ENCODE measurements around the gene GADD45B.
"Not testable (repeated sequence)": the region's sequence is repeated elsewhere in the genome, so short reads cannot be mapped to it uniquely, and the experiment has no call there.

The GADD45B gene

GRCh38 chr19:2517881-2518601 lies 42.1 kb downstream of the GADD45B start:
- peak; percentile 9 for DNase-seq (ENCODE audit: low read depth)
- TF ChIP-seq CTCF (conservative IDR thresholded peaks at IDR 0.05; ENCODE audit: low read length), result no peak
- H3K4me3 ChIP-seq (ENCODE audit: low read length), result no peak overlapping the region

DNA sequence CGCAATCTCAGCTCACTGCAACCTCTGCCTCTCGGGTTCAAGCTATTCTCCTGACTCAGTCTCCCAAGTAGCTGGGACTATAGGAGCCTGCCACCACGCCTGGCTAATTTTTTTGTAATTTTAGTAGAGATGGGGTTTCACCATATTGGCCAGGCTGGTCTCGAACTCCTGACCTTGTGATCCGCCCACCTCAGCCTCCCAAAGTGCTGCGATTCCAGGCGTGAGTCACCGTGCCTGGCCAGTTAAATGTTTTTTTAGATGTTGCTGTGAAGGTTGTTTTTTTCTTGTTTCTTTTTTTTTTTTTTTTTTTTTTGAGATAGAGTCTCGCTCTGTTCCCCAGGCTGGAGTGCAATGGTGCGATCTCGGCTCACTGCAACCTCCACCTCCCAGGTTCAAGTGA lies 42.9 kb downstream of the GADD45B start:
- not testable (repeated sequence) for H3K4me3 ChIP-seq (ENCODE audit: low read length)
- peak; percentile 10 for DNase-seq (ENCODE audit: low read depth)

DNA sequence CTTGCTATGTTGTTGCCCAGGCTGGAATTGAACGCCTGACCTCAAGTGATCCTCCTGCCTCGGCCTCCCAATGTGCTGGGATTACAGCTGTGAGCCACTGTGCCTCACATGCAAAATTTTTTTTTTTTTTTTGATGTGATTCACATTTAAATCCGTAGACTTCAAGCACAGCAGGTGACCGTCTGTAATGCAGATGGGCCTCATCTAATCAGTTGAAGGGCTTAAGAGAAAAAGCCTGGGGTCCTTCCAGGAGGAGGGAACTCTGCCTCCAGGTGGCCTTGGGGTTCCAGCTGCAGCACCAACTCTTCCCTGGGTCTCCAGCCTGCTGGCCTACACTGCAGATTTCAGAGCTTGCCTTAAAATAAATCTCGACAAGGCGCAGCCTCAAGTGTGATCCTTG lies 43.6 kb downstream of the GADD45B start:
- DNase-seq (ENCODE audit: low read depth), result no peak
- TF ChIP-seq CTCF (conservative IDR thresholded peaks at IDR 0.05; ENCODE audit: low read length), result no peak
- no peak overlapping the region for H3K4me3 ChIP-seq (ENCODE audit: low read length)

GRCh38 chr19:2523630-2524311 lies 47.8 kb downstream of the GADD45B start:
- TF ChIP-seq CTCF (conservative IDR thresholded peaks at IDR 0.05; ENCODE audit: low read length), result peak; percentile 65
- peak overlapping the region; percentile 13 for H3K4me3 ChIP-seq (ENCODE audit: low read length)
- DNase-seq (ENCODE audit: low read depth), result peak; percentile 83

DNA sequence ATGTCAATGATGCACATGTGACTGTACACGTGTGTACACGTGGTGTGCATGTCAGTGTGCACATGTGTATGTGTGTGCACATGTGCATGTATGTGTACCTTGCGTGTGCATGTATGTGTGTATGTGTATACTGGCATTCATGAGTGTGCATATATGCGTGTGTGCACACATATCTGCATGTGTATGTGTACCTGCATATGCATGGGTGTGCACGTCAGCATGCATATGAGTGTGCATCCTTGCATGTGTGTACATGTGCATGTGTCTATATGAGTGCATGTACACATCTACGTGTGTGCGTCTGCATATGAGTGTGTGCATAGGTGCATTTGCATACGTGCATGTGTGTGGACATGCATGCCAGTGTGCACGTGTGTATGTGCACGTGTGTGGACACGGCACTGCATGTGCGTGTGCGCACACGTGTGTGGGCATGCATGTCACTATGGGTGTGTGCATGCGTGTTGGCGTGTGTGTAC lies 48.5 kb downstream of the GADD45B start:
- no peak for DNase-seq (ENCODE audit: low read depth)
- no peak for TF ChIP-seq CTCF (conservative IDR thresholded peaks at IDR 0.05; ENCODE audit: low read length)
- H3K4me3 ChIP-seq (ENCODE audit: low read length), result no peak overlapping the region

GRCh38 chr19:2524840-2525723 lies 49.2 kb downstream of the GADD45B start:
- no peak for TF ChIP-seq CTCF (conservative IDR thresholded peaks at IDR 0.05; ENCODE audit: low read length)
- H3K4me3 ChIP-seq (ENCODE audit: low read length), result peak overlapping the region; percentile 29
- DNase-seq (ENCODE audit: low read depth), result peak; percentile 68

DNA sequence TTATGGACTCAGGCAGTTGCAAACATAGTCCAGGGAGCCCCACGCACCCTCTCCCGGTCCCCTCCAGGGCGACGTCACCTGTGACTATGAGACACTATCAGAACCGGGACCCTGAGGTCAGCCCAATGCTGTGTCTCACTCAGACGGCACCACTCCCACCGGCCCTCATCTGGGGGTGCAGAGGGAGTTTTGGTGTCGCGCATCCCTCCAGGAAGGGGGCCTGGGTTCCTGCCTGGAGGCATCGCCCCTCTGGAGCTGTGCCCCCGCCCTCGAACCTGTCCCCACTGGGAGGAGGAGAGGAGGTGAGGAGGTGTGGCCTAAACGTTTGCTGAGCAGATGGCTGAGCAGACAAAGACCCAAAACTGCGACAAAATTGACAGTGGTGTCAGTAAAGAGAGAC lies 51.2 kb downstream of the GADD45B start:
- no peak overlapping the region for H3K4me3 ChIP-seq (ENCODE audit: low read length)
- no peak for DNase-seq (ENCODE audit: low read depth)
- TF ChIP-seq CTCF (conservative IDR thresholded peaks at IDR 0.05; ENCODE audit: low read length), result no peak
